HEK293 (cell line): Measurements from ENCODE around the gene MKLN1.

Source experiments
- TCF7L2 ChIP-seq: IDR thresholded peaks from 2 replicates; pipeline ENCODE4 v1.6.1; 2011; ENCODE audit warnings: low read depth, mild to moderate bottlenecking, inconsistent platforms, low read length, moderate library complexity, borderline replicate concordance
- ZEB2 ChIP-seq: fragments of 450-650 bp; formaldehyde crosslinking; IDR thresholded peaks from 2 replicates; pipeline ENCODE4 v1.5.1; 2016; ENCODE audit warnings: missing biosample characterization, missing genetic modification characterization
- TF ChIP-seq, protein P1 (sequence below): fragments of 450-650 bp; formaldehyde crosslinking; IDR thresholded peaks from 2 replicates; pipeline ENCODE4 v1.5.1; 2016; ENCODE audit warnings: missing biosample characterization, missing genetic modification characterization
- TF ChIP-seq, protein P2 (sequence below): fragments of 450-650 bp; formaldehyde crosslinking; IDR thresholded peaks from 2 replicates; pipeline ENCODE4 v1.5.1; 2016; ENCODE audit warnings: missing biosample characterization, missing genetic modification characterization

GRCh38 chr7:131462059-131462458, 134.4 kb downstream of the MKLN1 start:
- TF ChIP-seq, protein P1, sequence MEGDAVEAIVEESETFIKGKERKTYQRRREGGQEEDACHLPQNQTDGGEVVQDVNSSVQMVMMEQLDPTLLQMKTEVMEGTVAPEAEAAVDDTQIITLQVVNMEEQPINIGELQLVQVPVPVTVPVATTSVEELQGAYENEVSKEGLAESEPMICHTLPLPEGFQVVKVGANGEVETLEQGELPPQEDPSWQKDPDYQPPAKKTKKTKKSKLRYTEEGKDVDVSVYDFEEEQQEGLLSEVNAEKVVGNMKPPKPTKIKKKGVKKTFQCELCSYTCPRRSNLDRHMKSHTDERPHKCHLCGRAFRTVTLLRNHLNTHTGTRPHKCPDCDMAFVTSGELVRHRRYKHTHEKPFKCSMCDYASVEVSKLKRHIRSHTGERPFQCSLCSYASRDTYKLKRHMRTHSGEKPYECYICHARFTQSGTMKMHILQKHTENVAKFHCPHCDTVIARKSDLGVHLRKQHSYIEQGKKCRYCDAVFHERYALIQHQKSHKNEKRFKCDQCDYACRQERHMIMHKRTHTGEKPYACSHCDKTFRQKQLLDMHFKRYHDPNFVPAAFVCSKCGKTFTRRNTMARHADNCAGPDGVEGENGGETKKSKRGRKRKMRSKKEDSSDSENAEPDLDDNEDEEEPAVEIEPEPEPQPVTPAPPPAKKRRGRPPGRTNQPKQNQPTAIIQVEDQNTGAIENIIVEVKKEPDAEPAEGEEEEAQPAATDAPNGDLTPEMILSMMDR (tag by site-specific recombination) = no peak
- TF ChIP-seq, protein P2, sequence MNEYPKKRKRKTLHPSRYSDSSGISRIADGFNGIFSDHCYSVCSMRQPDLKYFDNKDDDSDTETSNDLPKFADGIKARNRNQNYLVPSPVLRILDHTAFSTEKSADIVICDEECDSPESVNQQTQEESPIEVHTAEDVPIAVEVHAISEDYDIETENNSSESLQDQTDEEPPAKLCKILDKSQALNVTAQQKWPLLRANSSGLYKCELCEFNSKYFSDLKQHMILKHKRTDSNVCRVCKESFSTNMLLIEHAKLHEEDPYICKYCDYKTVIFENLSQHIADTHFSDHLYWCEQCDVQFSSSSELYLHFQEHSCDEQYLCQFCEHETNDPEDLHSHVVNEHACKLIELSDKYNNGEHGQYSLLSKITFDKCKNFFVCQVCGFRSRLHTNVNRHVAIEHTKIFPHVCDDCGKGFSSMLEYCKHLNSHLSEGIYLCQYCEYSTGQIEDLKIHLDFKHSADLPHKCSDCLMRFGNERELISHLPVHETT (tag by site-specific recombination) = no peak
- TF ChIP-seq TCF7L2 (no peak), ZEB2 (tag by site-specific recombination) (no peak)
